ENCODE data around the gene EXOC3L4. TPM values are rescaled to one million over a fixed set of nuclear protein-coding genes. Genes with fewer than 3 reads are reported as not detected.

The EXOC3L4 gene
- polyA plus RNA-seq, 1 of the 3 experiments (the other 2 are of a cell fraction): 0.46 TPM

DNA sequence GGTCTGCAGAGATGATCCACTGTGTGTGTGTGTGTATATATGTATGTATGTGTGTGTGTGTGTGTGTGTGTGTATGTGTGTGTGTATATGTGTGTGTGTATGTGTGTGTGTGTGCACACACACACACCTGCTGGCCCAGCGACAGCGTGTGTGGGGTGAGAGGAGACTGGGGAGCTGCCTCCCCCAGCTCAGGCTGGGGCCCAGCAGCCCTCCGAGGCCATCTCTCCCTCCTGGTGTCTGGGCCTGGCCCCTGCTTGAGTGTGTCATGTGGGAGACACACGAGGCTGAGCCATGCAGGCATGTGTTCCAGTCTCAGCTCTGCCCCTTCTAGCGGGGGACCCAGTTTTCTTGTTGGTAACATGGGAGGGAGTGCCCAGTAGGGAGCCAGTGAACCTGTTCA, 18.8 kb downstream of the EXOC3L4 start:
- no peak overlapping the region for H3K4me2 ChIP-seq
- CTCF ChIA-PET: interaction anchor here (0.6 to 1.6 kb wide), 2 partner anchors 9 to 10 kb away, joined by 3 to 19 read pairs; partner anchors contain the start of gene TNFAIP2

More for the DNA sequence above, 18.8 kb downstream of the EXOC3L4 start:
- no peaks in the 10 kb centered on the region for H3K9me3 ChIP-seq
- H3K27ac ChIP-seq (ENCODE audit: low read depth in 2 of 2, low read length in 1 of 2): no peak overlapping the region
- WGBS (ENCODE audit: low lambda C conversion rate): 85% methylated on average over 5 of the region's 5 CpGs
- H3K9me2 ChIP-seq: no peaks in the 10 kb centered on the region
- peaks cover 7% of the 10 kb centered on the region for H3F3A ChIP-seq (replicated peaks; ENCODE audit: insufficient read depth)
- H4K20me1 ChIP-seq (ENCODE audit: insufficient read depth): no peaks in the 10 kb centered on the region
- H3K79me2 ChIP-seq (ENCODE audit: insufficient read depth): no peaks in the 10 kb centered on the region
- no peak overlapping the region for H2AFZ ChIP-seq (ENCODE audit: low read depth)
- H3K4me1 ChIP-seq (ENCODE audit: control insufficient read depth in 1 of 2, insufficient read depth in 2 of 2, low read depth in 1 of 2, low read length in 1 of 2): peaks cover 24 to 28% of the 10 kb centered on the region in 2 experiments; a peak in 3 of 4 replicates
- no peak overlapping the region for H3K9ac ChIP-seq
- no peak overlapping the region for H3K4me3 ChIP-seq (ENCODE audit: low read depth in 2 of 2, low read length in 1 of 2)
- H3K27me3 ChIP-seq (ENCODE audit: insufficient read depth): no peaks in the 10 kb centered on the region
- POLR2A ChIA-PET: no interaction called here
- TF ChIP-seq, protein P1, sequence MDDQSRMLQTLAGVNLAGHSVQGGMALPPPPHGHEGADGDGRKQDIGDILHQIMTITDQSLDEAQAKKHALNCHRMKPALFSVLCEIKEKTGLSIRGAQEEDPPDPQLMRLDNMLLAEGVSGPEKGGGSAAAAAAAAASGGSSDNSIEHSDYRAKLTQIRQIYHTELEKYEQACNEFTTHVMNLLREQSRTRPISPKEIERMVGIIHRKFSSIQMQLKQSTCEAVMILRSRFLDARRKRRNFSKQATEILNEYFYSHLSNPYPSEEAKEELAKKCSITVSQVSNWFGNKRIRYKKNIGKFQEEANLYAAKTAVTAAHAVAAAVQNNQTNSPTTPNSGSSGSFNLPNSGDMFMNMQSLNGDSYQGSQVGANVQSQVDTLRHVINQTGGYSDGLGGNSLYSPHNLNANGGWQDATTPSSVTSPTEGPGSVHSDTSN (IDR thresholded peaks at IDR 0.05): no peak
- TF ChIP-seq, protein P2, sequence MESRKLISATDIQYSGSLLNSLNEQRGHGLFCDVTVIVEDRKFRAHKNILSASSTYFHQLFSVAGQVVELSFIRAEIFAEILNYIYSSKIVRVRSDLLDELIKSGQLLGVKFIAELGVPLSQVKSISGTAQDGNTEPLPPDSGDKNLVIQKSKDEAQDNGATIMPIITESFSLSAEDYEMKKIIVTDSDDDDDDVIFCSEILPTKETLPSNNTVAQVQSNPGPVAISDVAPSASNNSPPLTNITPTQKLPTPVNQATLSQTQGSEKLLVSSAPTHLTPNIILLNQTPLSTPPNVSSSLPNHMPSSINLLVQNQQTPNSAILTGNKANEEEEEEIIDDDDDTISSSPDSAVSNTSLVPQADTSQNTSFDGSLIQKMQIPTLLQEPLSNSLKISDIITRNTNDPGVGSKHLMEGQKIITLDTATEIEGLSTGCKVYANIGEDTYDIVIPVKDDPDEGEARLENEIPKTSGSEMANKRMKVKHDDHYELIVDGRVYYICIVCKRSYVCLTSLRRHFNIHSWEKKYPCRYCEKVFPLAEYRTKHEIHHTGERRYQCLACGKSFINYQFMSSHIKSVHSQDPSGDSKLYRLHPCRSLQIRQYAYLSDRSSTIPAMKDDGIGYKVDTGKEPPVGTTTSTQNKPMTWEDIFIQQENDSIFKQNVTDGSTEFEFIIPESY (IDR thresholded peaks at IDR 0.05; ENCODE audit: borderline replicate concordance, low read depth): no peak
- TF ChIP-seq EP300 (IDR thresholded peaks at IDR 0.05; ENCODE audit: borderline replicate concordance in 1 of 2, low read depth in 1 of 2, low read length in 1 of 2): no peak
- TF ChIP-seq ELF1 (IDR thresholded peaks at IDR 0.05): no peak
- no peak for TF ChIP-seq GATA2 (CRISPR knock-in tag; IDR thresholded peaks at IDR 0.05)
- TF ChIP-seq CHD2 (IDR thresholded peaks at IDR 0.05; ENCODE audit: low read length, partially characterized antibody): no peak
- no peak for TF ChIP-seq RXRA (IDR thresholded peaks at IDR 0.05; ENCODE audit: borderline replicate concordance, low read depth)
- no peak for TF ChIP-seq GABPA (IDR thresholded peaks at IDR 0.05; ENCODE audit: low read depth)
- TF ChIP-seq FOXM1 (IDR thresholded peaks at IDR 0.05; ENCODE audit: low read depth): no peak
- TF ChIP-seq, protein P3, sequence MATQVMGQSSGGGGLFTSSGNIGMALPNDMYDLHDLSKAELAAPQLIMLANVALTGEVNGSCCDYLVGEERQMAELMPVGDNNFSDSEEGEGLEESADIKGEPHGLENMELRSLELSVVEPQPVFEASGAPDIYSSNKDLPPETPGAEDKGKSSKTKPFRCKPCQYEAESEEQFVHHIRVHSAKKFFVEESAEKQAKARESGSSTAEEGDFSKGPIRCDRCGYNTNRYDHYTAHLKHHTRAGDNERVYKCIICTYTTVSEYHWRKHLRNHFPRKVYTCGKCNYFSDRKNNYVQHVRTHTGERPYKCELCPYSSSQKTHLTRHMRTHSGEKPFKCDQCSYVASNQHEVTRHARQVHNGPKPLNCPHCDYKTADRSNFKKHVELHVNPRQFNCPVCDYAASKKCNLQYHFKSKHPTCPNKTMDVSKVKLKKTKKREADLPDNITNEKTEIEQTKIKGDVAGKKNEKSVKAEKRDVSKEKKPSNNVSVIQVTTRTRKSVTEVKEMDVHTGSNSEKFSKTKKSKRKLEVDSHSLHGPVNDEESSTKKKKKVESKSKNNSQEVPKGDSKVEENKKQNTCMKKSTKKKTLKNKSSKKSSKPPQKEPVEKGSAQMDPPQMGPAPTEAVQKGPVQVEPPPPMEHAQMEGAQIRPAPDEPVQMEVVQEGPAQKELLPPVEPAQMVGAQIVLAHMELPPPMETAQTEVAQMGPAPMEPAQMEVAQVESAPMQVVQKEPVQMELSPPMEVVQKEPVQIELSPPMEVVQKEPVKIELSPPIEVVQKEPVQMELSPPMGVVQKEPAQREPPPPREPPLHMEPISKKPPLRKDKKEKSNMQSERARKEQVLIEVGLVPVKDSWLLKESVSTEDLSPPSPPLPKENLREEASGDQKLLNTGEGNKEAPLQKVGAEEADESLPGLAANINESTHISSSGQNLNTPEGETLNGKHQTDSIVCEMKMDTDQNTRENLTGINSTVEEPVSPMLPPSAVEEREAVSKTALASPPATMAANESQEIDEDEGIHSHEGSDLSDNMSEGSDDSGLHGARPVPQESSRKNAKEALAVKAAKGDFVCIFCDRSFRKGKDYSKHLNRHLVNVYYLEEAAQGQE (IDR thresholded peaks at IDR 0.05; ENCODE audit: low read depth, low read length): no peak
- no peak for TF ChIP-seq YY1 (IDR thresholded peaks at IDR 0.05; ENCODE audit: low read depth)
- no peak for TF ChIP-seq RFX5 (IDR thresholded peaks at IDR 0.05; ENCODE audit: low read length)
- TF ChIP-seq, protein P4, sequence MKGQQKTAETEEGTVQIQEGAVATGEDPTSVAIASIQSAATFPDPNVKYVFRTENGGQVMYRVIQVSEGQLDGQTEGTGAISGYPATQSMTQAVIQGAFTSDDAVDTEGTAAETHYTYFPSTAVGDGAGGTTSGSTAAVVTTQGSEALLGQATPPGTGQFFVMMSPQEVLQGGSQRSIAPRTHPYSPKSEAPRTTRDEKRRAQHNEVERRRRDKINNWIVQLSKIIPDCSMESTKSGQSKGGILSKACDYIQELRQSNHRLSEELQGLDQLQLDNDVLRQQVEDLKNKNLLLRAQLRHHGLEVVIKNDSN (IDR thresholded peaks at IDR 0.05; ENCODE audit: borderline replicate concordance, low read depth): no peak
- no peak for TF ChIP-seq NFIC (IDR thresholded peaks at IDR 0.05; ENCODE audit: borderline replicate concordance)
- no peak for TF ChIP-seq TCF12 (IDR thresholded peaks at IDR 0.05)
- no peak for TF ChIP-seq POLR2AphosphoS5 (IDR thresholded peaks at IDR 0.05; ENCODE audit: low read depth, low read length)
- no peak for TF ChIP-seq SMC3 (IDR thresholded peaks at IDR 0.05; ENCODE audit: low read depth, low read length)
- no peak for TF ChIP-seq RCOR1 (IDR thresholded peaks at IDR 0.05; ENCODE audit: low read length)
- DNase-seq: no peak
- no peaks in the 10 kb centered on the region for H3K36me3 ChIP-seq (replicated peaks in 1 of 2; ENCODE audit: control insufficient read depth in 1 of 2, insufficient read depth in 2 of 2, low read length in 1 of 2)

All from SK-N-SH (cell line).